ENCODE data around the gene TMEM134. TPM values are rescaled to one million over a fixed set of nuclear protein-coding genes. Genes with fewer than 3 reads are reported as not detected.
A peak's percentile ranks its signal among the peaks of the same experiment; 100 is the strongest.

Gene TMEM134
- total RNA-seq, 2 experiments from 2014 or later = 63.2 to 69.1 TPM

GRCh38 chr11:67504950-67505581 lies 36.0 kb upstream of the TMEM134 start, which contains the start of gene PITPNM1:
TSS of gene PITPNM1 (minus strand) at chr11:67505363. CDS start at chr11:67504180, 1,183 bp downstream.
- Mint-ChIP-seq H3K27me3 (peaks cover 4% of the 10 kb centered on the region), H3K9me3 (no peaks in the 10 kb centered on the region), H3K4me1 (peaks cover 40% of the 10 kb centered on the region), H3K4me3 (peak within 1 kb of the TSS; percentile 93), H3K36me3 (peaks cover 22% of the 10 kb centered on the region), H3K27ac (peak within 1 kb of the TSS; percentile 94)
- ATAC-seq (ENCODE audit: low read depth) = peak; percentile 9
- POLR2A ChIA-PET = interaction anchor here (0.8 to 4.7 kb wide), 14 partner anchors 13 to 265 kb away, joined by 3 to 39 read pairs (median 5); partner anchors contain the start of genes AIP, PPP1CA, PTPRCAP and TBC1D10C
- peak; percentile 91 for DNase-seq

- Mint-ChIP-seq H3K9me3 (no peaks in the 10 kb centered on the region), H3K27me3 (no peaks in the 10 kb centered on the region), H3K27ac (peak overlapping the region; percentile 81), H3K4me1 (peaks cover 37% of the 10 kb centered on the region), H3K4me3 (peak overlapping the region; percentile 93), H3K36me3 (peaks cover 26% of the 10 kb centered on the region)
- no peak for ATAC-seq (ENCODE audit: low read depth)
- peak; percentile 71 for DNase-seq
- POLR2A ChIA-PET = interaction anchor here (0.6 to 4.7 kb wide), 9 partner anchors 12 to 264 kb away, joined by 4 to 39 read pairs (median 9); partner anchors contain the start of genes AIP, POLD4, PPP1CA and PTPRCAP
Measured at GRCh38 chr11:67504005-67504949, 35.2 kb upstream of the TMEM134 start.

- Mint-ChIP-seq H3K9me3 (no peaks in the 10 kb centered on the region), H3K4me1 (peaks cover 32% of the 10 kb centered on the region), H3K4me3 (peak overlapping the region; percentile 70), H3K36me3 (peaks cover 26% of the 10 kb centered on the region), H3K27me3 (no peaks in the 10 kb centered on the region), H3K27ac (peak overlapping the region; percentile 68)
- POLR2A ChIA-PET = interaction anchor here (4.7 kb wide), 1 partner anchor 18 kb away, joined by 35 read pairs; the partner anchor contains the start of gene AIP
- DNase-seq = no peak
- ATAC-seq (ENCODE audit: low read depth) = no peak
Measured at GRCh38 chr11:67503119-67504004, 34.3 kb upstream of the TMEM134 start.

GRCh38 chr11:67502328-67502979 lies 33.4 kb upstream of the TMEM134 start:
- POLR2A ChIA-PET = interaction anchor here (1.0 to 4.7 kb wide), 2 partner anchors 18 to 65 kb away, joined by 3 to 35 read pairs; partner anchors contain the start of genes AIP and PTPRCAP
- ATAC-seq (ENCODE audit: low read depth) = no peak
- DNase-seq = no peak
- Mint-ChIP-seq H3K27ac (peak overlapping the region; percentile 68), H3K9me3 (no peaks in the 10 kb centered on the region), H3K27me3 (no peaks in the 10 kb centered on the region), H3K4me1 (peaks cover 32% of the 10 kb centered on the region), H3K36me3 (peaks cover 26% of the 10 kb centered on the region), H3K4me3 (peak overlapping the region; percentile 70)

- Mint-ChIP-seq H3K36me3 (peaks cover 23% of the 10 kb centered on the region), H3K4me3 (no peak overlapping the region), H3K27ac (no peak overlapping the region), H3K9me3 (no peaks in the 10 kb centered on the region), H3K4me1 (peaks cover 27% of the 10 kb centered on the region), H3K27me3 (no peaks in the 10 kb centered on the region)
- DNase-seq = no peak
- POLR2A ChIA-PET = interaction anchor here (1.0 to 4.7 kb wide), 2 partner anchors 17 to 65 kb away, joined by 3 to 35 read pairs; partner anchors contain the start of genes AIP and PTPRCAP
- no peak for ATAC-seq (ENCODE audit: low read depth)
Measured at GRCh38 chr11:67501854-67502253, 32.8 kb upstream of the TMEM134 start.

- Mint-ChIP-seq H3K27me3 (no peaks in the 10 kb centered on the region), H3K4me1 (peaks cover 21% of the 10 kb centered on the region), H3K36me3 (peaks cover 21% of the 10 kb centered on the region), H3K4me3 (no peak overlapping the region), H3K27ac (no peak overlapping the region), H3K9me3 (no peaks in the 10 kb centered on the region)
- POLR2A ChIA-PET = interaction anchor here (1.4 to 4.7 kb wide), 2 partner anchors 16 to 65 kb away, joined by 5 to 35 read pairs; partner anchors contain the start of gene AIP
- ATAC-seq (ENCODE audit: low read depth) (no peak), DNase-seq (no peak)
Measured at GRCh38 chr11:67500831-67501715, 32.0 kb upstream of the TMEM134 start.

- DNase-seq (no peak), ATAC-seq (ENCODE audit: low read depth) (no peak)
- no peaks in the 10 kb centered on the region for H3K27me3 Mint-ChIP-seq
- peaks cover 18% of the 10 kb centered on the region for H3K4me1 Mint-ChIP-seq
- POLR2A ChIA-PET = interaction anchor here (0.7 to 1.4 kb wide), 2 partner anchors 14 to 64 kb away, joined by 3 to 5 read pairs; no protein-coding TSS in a partner anchor
- no peak overlapping the region for H3K27ac Mint-ChIP-seq
- peaks cover 22% of the 10 kb centered on the region for H3K36me3 Mint-ChIP-seq
- no peaks in the 10 kb centered on the region for H3K9me3 Mint-ChIP-seq
- H3K4me3 Mint-ChIP-seq = no peak overlapping the region
Measured at GRCh38 chr11:67500484-67500821, 31.4 kb upstream of the TMEM134 start.

GRCh38 chr11:67499808-67500483 lies 30.9 kb upstream of the TMEM134 start:
- no peaks in the 10 kb centered on the region for H3K9me3 Mint-ChIP-seq
- peaks cover 17% of the 10 kb centered on the region for H3K4me1 Mint-ChIP-seq
- ATAC-seq (ENCODE audit: low read depth) (no peak), DNase-seq (no peak)
- no peak overlapping the region for H3K27ac Mint-ChIP-seq
- H3K4me3 Mint-ChIP-seq = no peak overlapping the region
- POLR2A ChIA-PET = interaction anchor here (0.7 to 1.4 kb wide), 2 partner anchors 13 to 64 kb away, joined by 3 to 5 read pairs; no protein-coding TSS in a partner anchor
- peaks cover 22% of the 10 kb centered on the region for H3K36me3 Mint-ChIP-seq
- no peaks in the 10 kb centered on the region for H3K27me3 Mint-ChIP-seq

GRCh38 chr11:67498544-67498972 lies 29.5 kb upstream of the TMEM134 start:
- no peak for DNase-seq
- POLR2A ChIA-PET = interaction anchor here (0.6 kb wide), 1 partner anchor 90 kb away, joined by 3 read pairs; no protein-coding TSS in a partner anchor
- Mint-ChIP-seq H3K27me3 (no peaks in the 10 kb centered on the region), H3K4me1 (peaks cover 16% of the 10 kb centered on the region), H3K27ac (no peak overlapping the region), H3K4me3 (no peak overlapping the region), H3K36me3 (peaks cover 22% of the 10 kb centered on the region), H3K9me3 (no peaks in the 10 kb centered on the region)
- no peak for ATAC-seq (ENCODE audit: low read depth)

- Mint-ChIP-seq H3K4me3 (no peak overlapping the region), H3K27ac (no peak overlapping the region), H3K36me3 (peaks cover 19% of the 10 kb centered on the region), H3K9me3 (no peaks in the 10 kb centered on the region), H3K4me1 (peaks cover 10% of the 10 kb centered on the region), H3K27me3 (no peaks in the 10 kb centered on the region)
- DNase-seq = no peak
- POLR2A ChIA-PET = no interaction called here
- no peak for ATAC-seq (ENCODE audit: low read depth)
Measured at GRCh38 chr11:67497656-67498291, 28.7 kb upstream of the TMEM134 start.
